Smooth muscle cell (in vitro differentiated cells): ENCODE results near the gene B4GALT2. TPM values are rescaled to one million over a fixed set of nuclear protein-coding genes. Genes with fewer than 3 reads are reported as not detected.

Experiments
- DNase-seq: peaks from one replicate; lab custom pipeline; 2025; ENCODE audit not compliant: unreplicated experiment; lab: John Stamatoyannopoulos, UW
- H2AFZ ChIP-seq: fragments of 200-600 bp; sonication (generic); 2 replicates; pipeline ENCODE4 v1.6.0; 2016; ENCODE audit warnings: antibody characterized with exemption, low read depth, mild to moderate bottlenecking
- H3F3A ChIP-seq: fragments of 200-600 bp; sonication (generic); 2 replicates; pipeline ENCODE4 v1.6.0; 2017; ENCODE audit warnings: antibody characterized with exemption, low read depth
- H3K27ac ChIP-seq: fragments of 200-600 bp; sonication (generic); 2 replicates; pipeline ENCODE4 v1.5.1; 2016; ENCODE audit warnings: low read depth, mild to moderate bottlenecking
- H3K27me3 ChIP-seq: fragments of 200-600 bp; sonication (generic); 2 replicates; pipeline ENCODE4 v1.6.1; 2016; ENCODE audit warnings: low read depth, mild to moderate bottlenecking
- H3K36me3 ChIP-seq: fragments of 200-600 bp; sonication (generic); 2 replicates; pipeline ENCODE4 v1.5.1; 2016; ENCODE audit warnings: low read depth
- H3K4me1 ChIP-seq: fragments of 200-600 bp; sonication (generic); 2 replicates; pipeline ENCODE4 v1.5.1; 2016; ENCODE audit warnings: low read depth
- H3K4me2 ChIP-seq: fragments of 200-600 bp; sonication (generic); 2 replicates; pipeline ENCODE4 v1.6.0; 2016; ENCODE audit warnings: mild to moderate bottlenecking
- H3K4me3 ChIP-seq: fragments of 200-600 bp; sonication (generic); 2 replicates; pipeline ENCODE4 v1.5.1; 2016; ENCODE audit warnings: mild to moderate bottlenecking
- H3K79me2 ChIP-seq: fragments of 200-600 bp; sonication (generic); 2 replicates; pipeline ENCODE4 v1.6.0; 2016; ENCODE audit warnings: low read depth, mild to moderate bottlenecking
- H3K9ac ChIP-seq: fragments of 200-600 bp; sonication (generic); 2 replicates; pipeline ENCODE4 v1.6.0; 2016; ENCODE audit warnings: low read depth
- H3K9me3 ChIP-seq: fragments of 200-600 bp; sonication (generic); replicated peaks from 2 replicates; pipeline ENCODE4 v1.5.1; 2016; ENCODE audit warnings: low read depth
- H4K20me1 ChIP-seq: fragments of 200-600 bp; sonication (generic); 2 replicates; pipeline ENCODE4 v1.6.0; 2016; ENCODE audit warnings: low read depth
- WGBS: methylation state at CpG from one replicate; pipeline ENCODE4 v1.1.7; 2016; ENCODE audit warnings: low lambda C conversion rate; 5-methylcytosine and 5-hydroxymethylcytosine counted together
- polyA plus RNA-seq: library from polyadenylated mRNA; unstranded; fragments of >200 nt; fragmentation: Nextera tagmentation; extraction: Ambion mirVana; gene quantifications from 2 replicates; pipeline ENCODE4 v1.2.1, GENCODE V29; 2016
- total RNA-seq: library from RNA; depleted of rRNA; stranded (reverse); fragments of >200 nt; gene quantifications from 2 replicates; pipeline ENCODE4 v1.2.3, GENCODE V29; 2014
- TF ChIP-seq, protein P1 (sequence below): fragments of 200-600 bp; sonication (generic); IDR thresholded peaks from 2 replicates; pipeline ENCODE4 v1.5.1; 2017; ENCODE audit warnings: borderline replicate concordance, mild to moderate bottlenecking, antibody characterized with exemption; ENCODE audit not compliant: insufficient read depth, poor library complexity, severe bottlenecking

Gene B4GALT2
- total and polyA plus RNA-seq, 2 experiments from 2014 or later: 52.4 to 135 TPM

DNA sequence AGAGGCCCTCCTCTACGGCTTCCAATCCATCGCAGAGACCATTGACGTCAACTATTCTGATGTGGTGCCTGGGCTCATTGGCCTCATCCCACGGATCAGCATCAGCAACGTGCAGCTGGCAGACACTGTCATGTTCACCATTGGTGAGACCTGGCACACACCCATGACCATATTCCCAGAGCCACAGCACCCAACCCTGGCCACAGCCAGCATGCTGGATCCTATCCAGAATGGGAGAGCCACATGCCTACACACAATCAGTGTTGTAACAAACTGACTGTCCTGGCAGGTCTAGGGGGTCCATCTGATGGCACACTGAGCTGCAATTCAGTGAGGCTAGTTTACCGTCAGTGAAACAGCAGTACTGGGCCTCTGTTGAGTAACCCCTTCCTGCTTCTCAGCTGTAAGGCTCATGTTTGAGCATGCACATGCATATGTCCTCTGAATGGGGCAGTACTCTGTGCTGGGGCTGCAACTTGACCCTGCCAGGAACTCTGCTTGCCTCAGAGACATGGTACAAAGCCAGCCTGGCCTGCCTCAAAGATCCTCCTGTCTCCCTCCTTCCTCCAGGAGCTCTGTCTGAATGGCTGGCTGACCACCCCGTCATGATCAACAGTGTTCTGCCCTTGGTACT lies 21.5 kb upstream of the B4GALT2 start:
- Histone ChIP-seq H3K36me3 (no peaks in the 10 kb centered on the region), H4K20me1 (peaks cover 33% of the 10 kb centered on the region), H3F3A (no peaks in the 10 kb centered on the region), H3K79me2 (no peaks in the 10 kb centered on the region), H3K4me3 (no peak overlapping the region), H3K27ac (no peak overlapping the region), H3K9me3 (no peaks in the 10 kb centered on the region), H3K9ac (no peak overlapping the region), H3K4me2 (no peak overlapping the region), H2AFZ (no peak overlapping the region), H3K4me1 (no peaks in the 10 kb centered on the region), H3K27me3 (no peaks in the 10 kb centered on the region)
- WGBS: 94% methylated on average over 7 of the region's 7 CpGs
- no peak for DNase-seq
- TF ChIP-seq, protein P1, sequence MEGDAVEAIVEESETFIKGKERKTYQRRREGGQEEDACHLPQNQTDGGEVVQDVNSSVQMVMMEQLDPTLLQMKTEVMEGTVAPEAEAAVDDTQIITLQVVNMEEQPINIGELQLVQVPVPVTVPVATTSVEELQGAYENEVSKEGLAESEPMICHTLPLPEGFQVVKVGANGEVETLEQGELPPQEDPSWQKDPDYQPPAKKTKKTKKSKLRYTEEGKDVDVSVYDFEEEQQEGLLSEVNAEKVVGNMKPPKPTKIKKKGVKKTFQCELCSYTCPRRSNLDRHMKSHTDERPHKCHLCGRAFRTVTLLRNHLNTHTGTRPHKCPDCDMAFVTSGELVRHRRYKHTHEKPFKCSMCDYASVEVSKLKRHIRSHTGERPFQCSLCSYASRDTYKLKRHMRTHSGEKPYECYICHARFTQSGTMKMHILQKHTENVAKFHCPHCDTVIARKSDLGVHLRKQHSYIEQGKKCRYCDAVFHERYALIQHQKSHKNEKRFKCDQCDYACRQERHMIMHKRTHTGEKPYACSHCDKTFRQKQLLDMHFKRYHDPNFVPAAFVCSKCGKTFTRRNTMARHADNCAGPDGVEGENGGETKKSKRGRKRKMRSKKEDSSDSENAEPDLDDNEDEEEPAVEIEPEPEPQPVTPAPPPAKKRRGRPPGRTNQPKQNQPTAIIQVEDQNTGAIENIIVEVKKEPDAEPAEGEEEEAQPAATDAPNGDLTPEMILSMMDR: no peak

DNA sequence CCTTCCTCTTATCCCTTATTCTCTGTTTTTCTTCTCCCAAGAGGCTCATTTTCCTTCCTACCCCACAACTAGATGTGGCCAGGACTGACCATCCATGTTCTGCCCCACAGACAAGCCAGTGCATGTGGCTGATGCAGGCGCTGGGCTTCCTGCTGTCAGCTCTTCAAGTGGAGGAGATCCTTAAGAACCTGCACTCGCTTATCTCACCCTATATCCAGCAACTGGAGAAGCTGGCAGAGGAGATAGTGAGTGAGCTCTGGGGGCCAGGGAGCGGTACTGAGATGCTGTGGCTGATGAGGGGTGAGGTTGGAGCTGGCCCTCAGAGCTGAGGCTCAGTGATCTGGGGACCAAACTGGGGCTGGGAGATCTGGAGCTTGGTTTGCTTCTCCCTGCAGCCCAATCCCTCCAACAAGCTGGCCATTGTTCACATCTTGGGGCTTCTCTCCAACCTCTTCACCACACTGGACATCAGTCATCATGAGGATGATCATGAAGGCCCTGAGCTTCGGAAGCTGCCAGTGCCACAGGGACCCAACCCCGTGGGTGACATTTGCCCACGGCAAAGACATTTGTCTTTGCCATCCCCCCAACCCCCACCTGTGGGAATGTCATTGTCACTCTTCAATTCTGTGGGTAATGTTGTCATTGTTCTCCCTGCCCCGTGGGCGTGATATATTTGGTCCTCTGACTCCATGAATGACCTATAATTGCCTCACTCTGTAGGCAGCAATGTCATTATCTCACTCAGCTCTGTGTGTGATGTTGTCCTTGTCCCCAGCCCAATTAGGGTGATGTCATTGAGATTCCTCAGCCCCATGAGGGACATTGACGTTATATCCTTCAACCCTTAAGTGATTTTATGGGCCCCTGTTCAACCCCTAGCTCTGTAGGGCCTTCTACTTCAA lies 20.4 kb upstream of the B4GALT2 start:
- no peak overlapping the region for H2AFZ ChIP-seq
- no peak overlapping the region for H3K4me2 ChIP-seq
- H3K4me3 ChIP-seq: no peak overlapping the region
- no peaks in the 10 kb centered on the region for H3K79me2 ChIP-seq
- H3K27me3 ChIP-seq: no peaks in the 10 kb centered on the region
- H3F3A ChIP-seq: no peaks in the 10 kb centered on the region
- peaks cover 22% of the 10 kb centered on the region for H4K20me1 ChIP-seq
- 92% methylated on average over 9 of the region's 9 CpGs for WGBS
- no peak for DNase-seq
- no peaks in the 10 kb centered on the region for H3K36me3 ChIP-seq
- H3K4me1 ChIP-seq: no peaks in the 10 kb centered on the region
- TF ChIP-seq, protein P1: no peak
- H3K27ac ChIP-seq: no peak overlapping the region
- no peak overlapping the region for H3K9ac ChIP-seq
- no peaks in the 10 kb centered on the region for H3K9me3 ChIP-seq

DNA sequence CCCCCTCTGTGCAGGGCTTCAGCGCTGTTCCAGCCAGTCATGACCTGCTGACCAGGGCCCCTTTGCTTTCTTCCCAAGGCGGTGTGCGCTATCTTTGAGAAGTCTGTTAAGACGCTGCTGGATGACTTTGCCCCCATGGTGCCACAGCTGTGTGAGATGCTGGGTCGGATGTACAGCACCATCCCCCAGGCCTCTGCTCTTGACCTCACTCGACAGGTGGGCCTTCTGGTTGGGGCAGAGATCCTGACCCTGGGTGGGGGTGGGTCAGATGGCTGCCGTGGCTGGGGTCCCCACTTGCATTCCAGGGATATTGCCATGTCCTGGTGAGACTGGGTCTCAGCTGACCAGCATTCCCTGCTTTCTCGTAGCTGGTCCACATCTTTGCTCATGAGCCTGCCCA lies 18.2 kb upstream of the B4GALT2 start:
- Histone ChIP-seq H3K27ac (no peak overlapping the region), H3K79me2 (no peaks in the 10 kb centered on the region), H2AFZ (no peak overlapping the region), H3K4me1 (no peaks in the 10 kb centered on the region), H3K9me3 (no peaks in the 10 kb centered on the region), H3F3A (no peaks in the 10 kb centered on the region), H4K20me1 (no peaks in the 10 kb centered on the region), H3K36me3 (no peaks in the 10 kb centered on the region), H3K9ac (no peak overlapping the region), H3K4me3 (no peak overlapping the region), H3K27me3 (no peaks in the 10 kb centered on the region), H3K4me2 (no peak overlapping the region)
- TF ChIP-seq, protein P1: no peak
- DNase-seq: no peak
- WGBS: 92% methylated on average over 7 of the region's 8 CpGs
